ENCODE data around the gene SH2B3.
"Not testable (repeated sequence)": the region's sequence is repeated elsewhere in the genome, so short reads cannot be mapped to it uniquely, and the experiment has no call there.

The SH2B3 gene

GRCh38 chr12:111488798-111489197 lies 83.1 kb downstream of the SH2B3 start:
- TF ChIP-seq, protein P1, sequence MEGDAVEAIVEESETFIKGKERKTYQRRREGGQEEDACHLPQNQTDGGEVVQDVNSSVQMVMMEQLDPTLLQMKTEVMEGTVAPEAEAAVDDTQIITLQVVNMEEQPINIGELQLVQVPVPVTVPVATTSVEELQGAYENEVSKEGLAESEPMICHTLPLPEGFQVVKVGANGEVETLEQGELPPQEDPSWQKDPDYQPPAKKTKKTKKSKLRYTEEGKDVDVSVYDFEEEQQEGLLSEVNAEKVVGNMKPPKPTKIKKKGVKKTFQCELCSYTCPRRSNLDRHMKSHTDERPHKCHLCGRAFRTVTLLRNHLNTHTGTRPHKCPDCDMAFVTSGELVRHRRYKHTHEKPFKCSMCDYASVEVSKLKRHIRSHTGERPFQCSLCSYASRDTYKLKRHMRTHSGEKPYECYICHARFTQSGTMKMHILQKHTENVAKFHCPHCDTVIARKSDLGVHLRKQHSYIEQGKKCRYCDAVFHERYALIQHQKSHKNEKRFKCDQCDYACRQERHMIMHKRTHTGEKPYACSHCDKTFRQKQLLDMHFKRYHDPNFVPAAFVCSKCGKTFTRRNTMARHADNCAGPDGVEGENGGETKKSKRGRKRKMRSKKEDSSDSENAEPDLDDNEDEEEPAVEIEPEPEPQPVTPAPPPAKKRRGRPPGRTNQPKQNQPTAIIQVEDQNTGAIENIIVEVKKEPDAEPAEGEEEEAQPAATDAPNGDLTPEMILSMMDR (conservative IDR thresholded peaks at IDR 0.05) = no peak
- no peak for TF ChIP-seq ZFX (IDR thresholded peaks at IDR 0.05)
- no peak overlapping the region for H3K27ac ChIP-seq

- H3K27ac ChIP-seq = not testable (repeated sequence)
Observed at GRCh38 chr12:111492979-111493378, 87.3 kb downstream of the SH2B3 start.

DNA sequence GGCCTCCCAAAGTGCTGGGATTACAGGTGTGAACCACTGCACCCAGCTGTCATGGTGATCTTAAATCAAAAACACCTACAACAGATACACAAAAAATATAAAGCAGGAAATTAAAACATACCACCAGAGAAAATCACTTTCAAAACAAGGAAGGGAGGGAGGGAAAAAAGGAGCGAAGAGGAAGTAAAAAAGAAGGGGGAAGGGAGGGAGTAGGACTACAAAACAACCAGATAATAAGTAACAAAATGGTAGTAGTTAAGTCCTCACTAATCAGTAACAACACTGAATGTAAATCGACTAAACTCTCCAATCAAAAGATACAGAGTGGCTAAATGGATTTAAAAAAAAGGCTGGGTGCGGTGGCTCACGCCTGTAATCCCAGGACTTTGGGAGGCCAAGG lies 89.0 kb downstream of the SH2B3 start:
- TF ChIP-seq, protein P1 (conservative IDR thresholded peaks at IDR 0.05) = no peak
- no peak for TF ChIP-seq ZFX (IDR thresholded peaks at IDR 0.05)
- no peak overlapping the region for H3K27ac ChIP-seq
